Vagina (tissue), 2 donors: Measurements from ENCODE around the gene LAMB4.

Experiments
- POLR2A ChIP-seq, 2 donors: fragments of 450-650 bp; IDR thresholded peaks; one replicate each; pipeline ENCODE4 v1.6.1; 2017; ENCODE audit warnings: antibody characterized with exemption in 2 of 2, mild to moderate bottlenecking in 2 of 2, moderate library complexity in 2 of 2
- POLR2AphosphoS5 ChIP-seq, 2 donors: sonication (generic); formaldehyde crosslinking; IDR thresholded peaks; one replicate each; pipeline ENCODE4 v1.9.0; 2017; ENCODE audit warnings: antibody characterized with exemption in 2 of 2, mild to moderate bottlenecking in 2 of 2, low read depth in 1 of 2; ENCODE audit not compliant: insufficient read depth in 1 of 2
- TF ChIP-seq, protein P1 (sequence below), 3 experiments: fragments of 450-650 bp in 2 of 3; fragments of 200-600 bp in 1 of 3; sonication (generic) in 1 of 3; IDR thresholded peaks; one replicate each; pipeline ENCODE4 v1.5.1; 2017 to 2019; ENCODE audit warnings: antibody characterized with exemption in 3 of 3, mild to moderate bottlenecking in 2 of 3, moderate library complexity in 2 of 3

DNA sequence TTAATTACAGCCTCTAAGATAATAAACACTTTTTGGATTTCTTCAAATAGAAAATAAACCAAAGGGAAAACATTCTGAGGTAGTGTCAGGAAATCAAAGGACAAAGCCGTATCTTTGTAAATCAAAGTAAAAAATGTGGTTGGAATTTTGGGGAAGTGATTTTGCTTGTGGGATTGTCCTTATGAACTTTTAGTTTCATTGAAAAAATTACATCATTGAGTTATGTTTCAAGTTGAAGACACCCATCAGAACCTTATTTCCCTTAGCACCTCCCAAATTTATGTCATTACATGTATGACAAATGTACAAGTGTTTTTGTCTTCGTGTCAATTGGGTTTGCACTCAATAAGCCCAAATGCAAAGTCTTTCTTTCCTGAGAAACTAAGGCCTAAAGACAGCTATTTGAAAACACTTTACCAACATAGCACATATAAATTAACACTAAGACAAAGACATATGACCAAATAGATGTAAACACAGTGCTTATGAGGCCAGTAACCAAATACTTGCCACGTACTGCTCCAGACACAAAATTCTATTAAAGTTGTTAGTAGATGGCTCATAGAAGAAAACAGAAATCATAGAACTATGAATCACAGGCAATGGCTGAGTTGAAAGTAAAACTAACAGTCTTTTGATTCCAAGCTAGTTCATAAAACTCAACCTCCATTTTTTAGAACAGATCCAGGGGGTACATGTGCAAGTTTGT, 26.9 kb upstream of the LAMB4 start:
- TF ChIP-seq, protein P1, sequence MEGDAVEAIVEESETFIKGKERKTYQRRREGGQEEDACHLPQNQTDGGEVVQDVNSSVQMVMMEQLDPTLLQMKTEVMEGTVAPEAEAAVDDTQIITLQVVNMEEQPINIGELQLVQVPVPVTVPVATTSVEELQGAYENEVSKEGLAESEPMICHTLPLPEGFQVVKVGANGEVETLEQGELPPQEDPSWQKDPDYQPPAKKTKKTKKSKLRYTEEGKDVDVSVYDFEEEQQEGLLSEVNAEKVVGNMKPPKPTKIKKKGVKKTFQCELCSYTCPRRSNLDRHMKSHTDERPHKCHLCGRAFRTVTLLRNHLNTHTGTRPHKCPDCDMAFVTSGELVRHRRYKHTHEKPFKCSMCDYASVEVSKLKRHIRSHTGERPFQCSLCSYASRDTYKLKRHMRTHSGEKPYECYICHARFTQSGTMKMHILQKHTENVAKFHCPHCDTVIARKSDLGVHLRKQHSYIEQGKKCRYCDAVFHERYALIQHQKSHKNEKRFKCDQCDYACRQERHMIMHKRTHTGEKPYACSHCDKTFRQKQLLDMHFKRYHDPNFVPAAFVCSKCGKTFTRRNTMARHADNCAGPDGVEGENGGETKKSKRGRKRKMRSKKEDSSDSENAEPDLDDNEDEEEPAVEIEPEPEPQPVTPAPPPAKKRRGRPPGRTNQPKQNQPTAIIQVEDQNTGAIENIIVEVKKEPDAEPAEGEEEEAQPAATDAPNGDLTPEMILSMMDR (IDR thresholded peaks at IDR 0.05) = no peak
- TF ChIP-seq POLR2AphosphoS5 (IDR thresholded peaks at IDR 0.05; ENCODE audit: insufficient read depth in 1 of 2, low read depth in 1 of 2) (no peak), POLR2A (IDR thresholded peaks at IDR 0.05) (no peak)
